Body of pancreas (tissue), 4 donors: Measurements from ENCODE around the gene CFAP77.

Experiments
- POLR2A ChIP-seq, 3 donors: fragments of 450-650 bp; IDR thresholded peaks; one replicate each; pipeline ENCODE4 v1.6.1; 2016; ENCODE audit warnings: antibody characterized with exemption in 3 of 3, mild to moderate bottlenecking in 2 of 3
- TF ChIP-seq, protein P1 (sequence below), 7 experiments: fragments of 450-650 bp in 4 of 7; fragments of 200-600 bp in 3 of 7; sonication (generic) in 3 of 7; IDR thresholded peaks; one replicate each; pipeline ENCODE4 v1.5.1; 2016 to 2019; ENCODE audit warnings: antibody characterized with exemption in 7 of 7

DNA sequence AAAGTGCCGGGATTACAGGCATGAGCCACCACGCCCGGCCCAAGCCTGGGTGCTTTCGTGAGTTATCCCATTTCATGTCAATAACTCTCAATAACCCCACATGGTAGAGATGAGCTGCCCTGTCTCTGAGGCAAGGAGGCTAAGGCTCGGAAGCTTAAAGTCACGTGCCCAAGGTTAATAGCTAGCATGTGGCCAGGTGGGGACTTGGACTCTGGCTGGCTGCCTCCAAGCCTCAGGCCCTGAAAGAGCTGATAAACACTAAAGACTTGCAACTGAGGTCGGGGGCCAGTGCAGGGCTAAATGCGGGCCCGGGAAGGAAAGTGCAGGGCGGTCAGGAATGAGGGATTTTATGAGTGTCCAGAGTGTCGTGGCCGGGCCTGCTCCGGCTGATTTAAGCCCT, 141.5 kb downstream of the CFAP77 start:
- no peak for TF ChIP-seq POLR2A (IDR thresholded peaks at IDR 0.05)
- TF ChIP-seq, protein P1, sequence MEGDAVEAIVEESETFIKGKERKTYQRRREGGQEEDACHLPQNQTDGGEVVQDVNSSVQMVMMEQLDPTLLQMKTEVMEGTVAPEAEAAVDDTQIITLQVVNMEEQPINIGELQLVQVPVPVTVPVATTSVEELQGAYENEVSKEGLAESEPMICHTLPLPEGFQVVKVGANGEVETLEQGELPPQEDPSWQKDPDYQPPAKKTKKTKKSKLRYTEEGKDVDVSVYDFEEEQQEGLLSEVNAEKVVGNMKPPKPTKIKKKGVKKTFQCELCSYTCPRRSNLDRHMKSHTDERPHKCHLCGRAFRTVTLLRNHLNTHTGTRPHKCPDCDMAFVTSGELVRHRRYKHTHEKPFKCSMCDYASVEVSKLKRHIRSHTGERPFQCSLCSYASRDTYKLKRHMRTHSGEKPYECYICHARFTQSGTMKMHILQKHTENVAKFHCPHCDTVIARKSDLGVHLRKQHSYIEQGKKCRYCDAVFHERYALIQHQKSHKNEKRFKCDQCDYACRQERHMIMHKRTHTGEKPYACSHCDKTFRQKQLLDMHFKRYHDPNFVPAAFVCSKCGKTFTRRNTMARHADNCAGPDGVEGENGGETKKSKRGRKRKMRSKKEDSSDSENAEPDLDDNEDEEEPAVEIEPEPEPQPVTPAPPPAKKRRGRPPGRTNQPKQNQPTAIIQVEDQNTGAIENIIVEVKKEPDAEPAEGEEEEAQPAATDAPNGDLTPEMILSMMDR (IDR thresholded peaks at IDR 0.05), result no peak
